ENCODE measurements around the gene NOLC1. TPM values are rescaled to one million over a fixed set of nuclear protein-coding genes. Genes with fewer than 3 reads are reported as not detected.

The NOLC1 gene
- total and polyA plus RNA-seq, 2 of the 4 experiments (the other 2 are of a cell fraction), result 43.2 to 55.3 TPM

GRCh38 chr10:102148275-102148674 lies 3.9 kb upstream of the NOLC1 start:
- no peak overlapping the region for H4K91ac ChIP-seq (ENCODE audit: insufficient read depth, low read depth, low read length)
- peaks cover 4% of the 10 kb centered on the region; the same call in 1 of the 2 replicates for H3K4me1 ChIP-seq (ENCODE audit: control insufficient read depth, insufficient read depth, low read length)
- H3K79me1 ChIP-seq (ENCODE audit: low read depth in 1 of 2, low read length in 2 of 2), result peaks cover 18 to 66% of the 10 kb centered on the region in 2 experiments
- H3K23ac ChIP-seq (ENCODE audit: low read depth, low read length), result no peak overlapping the region
- H3K27ac ChIP-seq (ENCODE audit: insufficient read depth, low read length), result no peak overlapping the region
- H3K4me2 ChIP-seq (ENCODE audit: low read depth, low read length), result no peak overlapping the region
- no peak overlapping the region for H2BK15ac ChIP-seq (ENCODE audit: low read depth, low read length)
- dilution Hi-C loops (cut with HindIII; ENCODE audit: low sequenced_read_pairs, unreplicated experiment) (no loop called here), intact Hi-C loops (cut with micrococcal nuclease) (no loop called here), in situ Hi-C loops (cut with MboI; ENCODE audit: low sequenced_read_pairs) (no loop called here)
- no peak overlapping the region for H3K18ac ChIP-seq (ENCODE audit: low read depth, low read length)
- no peak overlapping the region for H3K56ac ChIP-seq (ENCODE audit: extremely low read depth, insufficient read depth, low read length)
- H2AK5ac ChIP-seq (ENCODE audit: low read depth, low read length), result no peak overlapping the region
- no peak overlapping the region for H2BK120ac ChIP-seq (ENCODE audit: low read depth, low read length)
- ATAC-seq (ENCODE audit: low read depth) (no peak), DNase-seq (no peak)
- no peak overlapping the region for H4K8ac ChIP-seq (ENCODE audit: low read depth in 2 of 2, low read length in 2 of 2)
- H3K9me3 ChIP-seq (ENCODE audit: control insufficient read depth, insufficient read depth, low read length), result no peaks in the 10 kb centered on the region
- no peak for TF ChIP-seq POLR2A (IDR thresholded peaks at IDR 0.05; ENCODE audit: low read depth, low read length)
- TF ChIP-seq, protein P1, sequence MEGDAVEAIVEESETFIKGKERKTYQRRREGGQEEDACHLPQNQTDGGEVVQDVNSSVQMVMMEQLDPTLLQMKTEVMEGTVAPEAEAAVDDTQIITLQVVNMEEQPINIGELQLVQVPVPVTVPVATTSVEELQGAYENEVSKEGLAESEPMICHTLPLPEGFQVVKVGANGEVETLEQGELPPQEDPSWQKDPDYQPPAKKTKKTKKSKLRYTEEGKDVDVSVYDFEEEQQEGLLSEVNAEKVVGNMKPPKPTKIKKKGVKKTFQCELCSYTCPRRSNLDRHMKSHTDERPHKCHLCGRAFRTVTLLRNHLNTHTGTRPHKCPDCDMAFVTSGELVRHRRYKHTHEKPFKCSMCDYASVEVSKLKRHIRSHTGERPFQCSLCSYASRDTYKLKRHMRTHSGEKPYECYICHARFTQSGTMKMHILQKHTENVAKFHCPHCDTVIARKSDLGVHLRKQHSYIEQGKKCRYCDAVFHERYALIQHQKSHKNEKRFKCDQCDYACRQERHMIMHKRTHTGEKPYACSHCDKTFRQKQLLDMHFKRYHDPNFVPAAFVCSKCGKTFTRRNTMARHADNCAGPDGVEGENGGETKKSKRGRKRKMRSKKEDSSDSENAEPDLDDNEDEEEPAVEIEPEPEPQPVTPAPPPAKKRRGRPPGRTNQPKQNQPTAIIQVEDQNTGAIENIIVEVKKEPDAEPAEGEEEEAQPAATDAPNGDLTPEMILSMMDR (conservative IDR thresholded peaks at IDR 0.05; ENCODE audit: low read depth, low read length), result no peak
- no peak for TF ChIP-seq RCOR1 (IDR thresholded peaks at IDR 0.05; ENCODE audit: insufficient replicate concordance, low read length)
- WGBS, 2 experiments (ENCODE audit: extremely low coverage in 2 of 2, insufficient read length in 1 of 2), result 100% methylated on average over 4 of the region's 13 CpGs; no CpG with 5 or more reads in 1 of the 2 experiments
- no peak overlapping the region for H3K14ac ChIP-seq (replicated peaks; ENCODE audit: low read depth, low read length)
- peaks cover 41% of the 10 kb centered on the region for H4K20me1 ChIP-seq (ENCODE audit: insufficient read depth, low read length)
- no peaks in the 10 kb centered on the region for H3K27me3 ChIP-seq (ENCODE audit: control insufficient read depth, insufficient read depth, low read length)
- no peak overlapping the region for H4K5ac ChIP-seq (ENCODE audit: low read depth, low read length)
- no peak overlapping the region for H2BK20ac ChIP-seq (ENCODE audit: low read depth, low read length)
- H3K9me1 ChIP-seq (ENCODE audit: insufficient read depth, low read length), result peaks cover 5% of the 10 kb centered on the region; the same call in 1 of the 2 replicates
- POLR2A ChIA-PET (ENCODE audit: unreplicated experiment), result no interaction called here
- BruUV-seq (replicated peaks), result no TSS peak
- H2AFZ ChIP-seq (replicated peaks; ENCODE audit: low read length, poor library complexity), result no peak overlapping the region
- no peak overlapping the region for H3K4ac ChIP-seq (ENCODE audit: low read depth, low read length)
- CTCF ChIA-PET, result interaction anchor here (1.7 kb wide), 1 partner anchor 14 kb away, joined by 4 read pairs; no protein-coding TSS in a partner anchor
- H3K4me3 ChIP-seq (ENCODE audit: insufficient read depth, low read depth, low read length), result no peak overlapping the region
- no peak overlapping the region for H3K9ac ChIP-seq (ENCODE audit: low read depth, low read length)
- no peak overlapping the region for H2AK9ac ChIP-seq (replicated peaks; ENCODE audit: low read depth, low read length, poor library complexity)
- peaks cover 46% of the 10 kb centered on the region for H3K36me3 ChIP-seq (ENCODE audit: control insufficient read depth, insufficient read depth, low read length)
- H2BK5ac ChIP-seq (ENCODE audit: low read depth, low read length, poor library complexity, severe bottlenecking), result no peak overlapping the region

All from IMR-90 (cell line).